ACC112 (cell line): ENCODE measurements around the gene SHANK2.

Experiments
- H2AFZ ChIP-seq: fragments of 200-600 bp; sonication (generic); one replicate; pipeline ENCODE4 v1.6.0; 2017; ENCODE audit warnings: antibody characterized with exemption, low read length; ENCODE audit not compliant: unreplicated experiment
- H3K27ac ChIP-seq: fragments of 200-600 bp; sonication (generic); 2 replicates; pipeline ENCODE4 v1.5.1; 2014; ENCODE audit warnings: low read depth, mild to moderate bottlenecking, antibody characterized with exemption, low read length, moderate library complexity
- H3K27me3 ChIP-seq: fragments of 200-600 bp; sonication (generic); 2 replicates; pipeline ENCODE4 v1.6.1; 2014; ENCODE audit warnings: mild to moderate bottlenecking, antibody characterized with exemption, low read length, moderate library complexity, mixed read lengths; ENCODE audit not compliant: insufficient read depth
- H3K36me3 ChIP-seq: fragments of 200-600 bp; sonication (generic); 2 replicates; pipeline ENCODE4 v1.6.1; 2016; ENCODE audit warnings: mild to moderate bottlenecking, antibody characterized with exemption, low read length, moderate library complexity, mixed read lengths; ENCODE audit not compliant: insufficient read depth
- H3K4me1 ChIP-seq: fragments of 200-600 bp; sonication (generic); one replicate; pipeline ENCODE4 v1.6.1; 2016; ENCODE audit warnings: low read length, mixed read lengths; ENCODE audit not compliant: insufficient read depth, unreplicated experiment, control insufficient read depth
- H3K4me3 ChIP-seq: fragments of 200-600 bp; sonication (generic); 2 replicates; pipeline ENCODE4 v1.5.1; 2014; ENCODE audit warnings: mild to moderate bottlenecking, low read depth, low read length
- H3K79me2 ChIP-seq: fragments of 200-600 bp; sonication (generic); one replicate; pipeline ENCODE4 v1.6.0; 2016; ENCODE audit warnings: low read length; ENCODE audit not compliant: control insufficient read depth, unreplicated experiment, insufficient read depth

The SHANK2 gene

GRCh38 chr11:71285111-71285510, 32.7 kb upstream of the SHANK2 start:
- Histone ChIP-seq H3K4me3 (no peak overlapping the region), H3K36me3 (peaks cover 6% of the 10 kb centered on the region; the same call in 1 of the 2 replicates), H2AFZ (no peak overlapping the region), H3K4me1 (peaks cover 23% of the 10 kb centered on the region), H3K27ac (no peak overlapping the region), H3K27me3 (no peaks in the 10 kb centered on the region), H3K79me2 (no peaks in the 10 kb centered on the region)

GRCh38 chr11:71284525-71285092, 32.2 kb upstream of the SHANK2 start:
- Histone ChIP-seq H3K27me3 (no peaks in the 10 kb centered on the region), H3K79me2 (no peaks in the 10 kb centered on the region), H3K27ac (no peak overlapping the region), H3K4me3 (no peak overlapping the region), H3K36me3 (peaks cover 2% of the 10 kb centered on the region; the same call in 1 of the 2 replicates), H3K4me1 (peaks cover 23% of the 10 kb centered on the region), H2AFZ (no peak overlapping the region)

DNA sequence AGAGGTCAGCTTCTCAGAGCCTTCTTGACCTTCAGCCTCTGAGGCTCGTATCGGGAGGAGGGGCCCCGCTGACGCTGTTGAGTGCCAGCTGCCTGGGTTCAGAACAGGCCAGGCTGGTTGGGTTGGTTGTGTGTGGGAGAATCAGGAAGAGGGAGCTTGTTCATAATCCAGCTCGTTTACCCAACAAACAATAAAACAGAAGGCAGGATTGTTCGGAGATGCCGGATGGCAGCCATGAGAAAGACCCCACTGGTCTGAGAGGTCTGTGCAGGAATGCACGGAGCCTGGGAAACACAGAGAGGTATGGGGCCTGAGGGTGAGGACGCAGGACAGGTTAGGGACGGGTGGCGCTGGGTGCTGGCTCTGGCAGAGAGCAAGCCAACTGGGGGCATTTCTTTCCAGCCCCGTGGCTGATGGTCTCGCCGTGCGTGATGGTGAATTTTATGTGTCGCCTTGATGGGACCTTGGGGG, 31.6 kb upstream of the SHANK2 start:
- peaks cover 23% of the 10 kb centered on the region for H3K4me1 ChIP-seq
- H3K4me3 ChIP-seq, result no peak overlapping the region
- H3K27me3 ChIP-seq, result no peaks in the 10 kb centered on the region
- no peak overlapping the region for H2AFZ ChIP-seq
- H3K27ac ChIP-seq, result no peak overlapping the region
- H3K79me2 ChIP-seq, result no peaks in the 10 kb centered on the region
- H3K36me3 ChIP-seq, result no peaks in the 10 kb centered on the region; the same call in 1 of the 2 replicates

DNA sequence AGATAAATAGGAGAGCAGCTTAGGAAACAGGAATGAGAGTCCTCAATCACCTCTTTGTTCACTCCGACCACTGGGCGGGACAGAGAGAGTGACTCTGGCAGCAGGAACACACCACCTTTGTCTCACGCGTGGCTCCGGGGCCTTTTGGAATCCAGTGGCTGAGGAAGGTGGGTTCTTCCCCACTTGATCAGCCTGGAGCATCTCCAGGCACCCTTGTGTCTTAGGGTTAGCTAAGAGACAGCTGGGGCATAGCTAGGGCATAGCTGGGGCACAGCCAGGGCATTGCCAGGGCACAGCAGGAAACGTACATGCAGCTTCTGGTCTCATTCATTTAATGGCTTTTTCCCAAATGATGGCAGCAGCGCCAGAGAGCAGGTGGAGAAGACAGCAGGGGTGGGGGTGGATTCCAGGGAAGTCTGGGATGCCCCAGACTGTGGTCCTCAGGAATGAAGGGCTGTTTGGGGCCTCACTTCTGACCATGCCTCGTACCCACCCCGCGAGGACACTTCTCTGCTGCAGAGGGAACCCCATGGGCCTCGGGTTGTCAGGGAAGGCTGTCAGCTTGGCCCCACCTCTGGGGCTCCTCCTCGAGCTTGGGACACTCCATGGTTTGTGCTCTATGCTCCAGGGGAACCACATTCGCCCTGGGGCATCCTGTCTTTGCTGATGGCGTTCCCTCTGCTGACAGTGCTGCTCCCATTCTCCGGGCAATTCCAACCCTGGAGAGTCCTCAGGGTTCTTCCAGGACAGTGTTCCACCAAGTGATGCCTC, 30.4 kb upstream of the SHANK2 start:
- H2AFZ ChIP-seq, result no peak overlapping the region
- H3K36me3 ChIP-seq, result no peaks in the 10 kb centered on the region
- H3K79me2 ChIP-seq, result no peaks in the 10 kb centered on the region
- no peak overlapping the region for H3K4me3 ChIP-seq
- no peak overlapping the region for H3K27ac ChIP-seq
- H3K27me3 ChIP-seq, result no peaks in the 10 kb centered on the region
- H3K4me1 ChIP-seq, result peaks cover 18% of the 10 kb centered on the region

DNA sequence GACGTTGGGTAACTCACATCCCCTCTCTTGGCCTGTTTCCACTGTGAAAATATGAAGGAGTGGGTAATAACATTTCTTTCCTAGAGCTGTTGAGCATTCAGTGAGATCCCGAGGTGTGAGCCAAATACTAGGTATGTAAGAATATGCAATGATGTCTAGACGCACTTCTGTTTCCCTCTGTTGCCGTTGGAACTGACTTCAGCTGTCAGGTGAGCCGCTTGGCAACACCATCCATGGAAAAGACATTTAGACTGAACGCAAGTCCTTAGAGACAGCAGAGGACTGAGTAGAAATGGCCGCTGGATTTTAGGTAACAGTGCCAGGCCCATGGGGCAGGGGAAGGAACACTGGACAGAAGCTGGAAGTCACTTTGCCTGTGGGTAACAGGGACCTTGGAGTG, 29.5 kb upstream of the SHANK2 start:
- H3K79me2 ChIP-seq, result no peaks in the 10 kb centered on the region

GRCh38 chr11:71281204-71281603, 28.8 kb upstream of the SHANK2 start:
- H3K27ac ChIP-seq, result no peak overlapping the region

More for the DNA sequence above, 29.5 kb upstream of the SHANK2 start:
- H3K27ac ChIP-seq, result no peak overlapping the region
- H3K27me3 ChIP-seq, result no peaks in the 10 kb centered on the region
- no peak overlapping the region for H3K4me3 ChIP-seq
- peaks cover 10% of the 10 kb centered on the region for H3K4me1 ChIP-seq
- no peak overlapping the region for H2AFZ ChIP-seq
- no peaks in the 10 kb centered on the region for H3K36me3 ChIP-seq

DNA sequence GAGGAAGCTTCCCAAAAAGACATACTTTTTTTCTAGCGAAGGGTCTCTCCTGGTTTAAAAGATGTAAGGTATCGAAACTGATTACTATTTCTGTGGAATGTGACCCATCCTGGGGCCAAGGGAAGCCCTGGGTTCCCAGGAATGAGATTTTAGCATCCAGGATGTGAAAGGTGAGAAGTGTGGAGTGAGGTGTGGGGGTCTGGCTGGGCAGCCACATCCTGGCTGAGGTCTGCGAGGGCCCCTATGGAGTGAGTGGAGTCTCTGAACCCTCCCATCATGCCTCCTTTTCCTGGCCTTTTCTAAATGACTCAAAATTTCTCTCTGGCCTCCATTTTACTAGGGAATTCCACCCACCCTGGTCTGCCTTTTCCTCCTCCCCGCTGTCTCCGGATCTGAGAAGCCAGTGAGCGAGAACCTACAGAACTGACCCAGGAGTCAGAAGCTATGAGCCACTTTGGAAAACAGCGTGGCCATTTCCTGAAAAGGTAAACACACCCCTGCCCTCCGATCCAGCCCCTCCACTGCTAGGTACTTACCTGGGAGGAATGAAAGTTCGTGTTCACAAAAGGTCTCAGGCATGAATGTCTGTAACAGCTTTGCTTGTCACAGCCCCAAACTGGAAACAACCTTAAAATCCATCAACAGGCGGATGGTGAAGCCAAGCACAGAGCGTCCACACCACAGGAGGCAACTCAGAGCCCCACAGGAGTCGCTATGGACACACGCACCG, 27.7 kb upstream of the SHANK2 start:
- H3K4me1 ChIP-seq, result no peaks in the 10 kb centered on the region
- H3K79me2 ChIP-seq, result no peaks in the 10 kb centered on the region
- H3K4me3 ChIP-seq, result no peak overlapping the region
- H2AFZ ChIP-seq, result no peak overlapping the region
- no peak overlapping the region for H3K27ac ChIP-seq
- no peaks in the 10 kb centered on the region for H3K27me3 ChIP-seq
- H3K36me3 ChIP-seq, result no peaks in the 10 kb centered on the region

More at GRCh38 chr11:71281204-71281603, 28.8 kb upstream of the SHANK2 start:
- peaks cover 4% of the 10 kb centered on the region for H3K4me1 ChIP-seq
- H3K27me3 ChIP-seq, result no peaks in the 10 kb centered on the region
- no peaks in the 10 kb centered on the region for H3K79me2 ChIP-seq
- no peak overlapping the region for H2AFZ ChIP-seq
- H3K36me3 ChIP-seq, result no peaks in the 10 kb centered on the region
- H3K4me3 ChIP-seq, result no peak overlapping the region

- no peaks in the 10 kb centered on the region for H3K79me2 ChIP-seq
- H3K36me3 ChIP-seq, result no peaks in the 10 kb centered on the region
- H2AFZ ChIP-seq, result no peak overlapping the region
- H3K4me1 ChIP-seq, result peaks cover 11% of the 10 kb centered on the region
- H3K4me3 ChIP-seq, result no peak overlapping the region
- no peak overlapping the region for H3K27ac ChIP-seq
- H3K27me3 ChIP-seq, result no peaks in the 10 kb centered on the region
Observed at GRCh38 chr11:71272161-71272560, 19.8 kb upstream of the SHANK2 start.

GRCh38 chr11:71269603-71270511, 17.5 kb upstream of the SHANK2 start:
- H3K4me3 ChIP-seq, result no peak overlapping the region
- no peaks in the 10 kb centered on the region for H3K27me3 ChIP-seq
- peak overlapping the region; percentile 45 for H2AFZ ChIP-seq
- H3K4me1 ChIP-seq, result peaks cover 11% of the 10 kb centered on the region
- H3K27ac ChIP-seq, result no peak overlapping the region
- no peaks in the 10 kb centered on the region for H3K36me3 ChIP-seq
- H3K79me2 ChIP-seq, result no peaks in the 10 kb centered on the region

DNA sequence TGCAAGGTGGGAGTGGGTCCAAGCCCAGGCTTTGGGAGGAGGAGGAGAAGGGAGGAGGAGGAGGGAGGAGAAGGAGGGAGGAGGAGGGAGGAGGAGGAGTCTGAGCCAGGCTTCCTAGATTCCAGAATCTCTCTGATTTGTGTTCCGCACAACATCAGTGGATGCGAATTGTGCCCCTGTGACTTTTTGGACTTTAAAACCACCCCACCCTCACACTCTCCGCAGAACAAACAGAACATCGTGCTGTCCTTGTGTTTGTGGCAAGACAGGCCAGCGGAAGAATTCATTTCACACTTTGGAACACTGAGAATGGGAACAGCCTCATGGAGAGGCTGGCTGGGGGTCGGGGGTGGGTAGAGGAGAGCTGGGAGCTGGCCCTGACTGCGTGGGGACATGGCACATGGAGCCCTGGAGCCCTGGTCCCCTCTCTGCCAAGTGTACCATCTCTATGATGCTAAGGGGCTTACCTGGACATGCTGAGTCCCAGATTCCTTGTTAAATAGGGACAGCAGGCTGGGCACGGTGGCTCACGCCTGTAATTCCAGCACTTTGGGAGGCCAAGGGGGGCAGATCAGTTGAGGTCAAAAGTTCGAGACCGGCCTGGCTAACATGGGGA, 16.4 kb upstream of the SHANK2 start:
- Histone ChIP-seq H2AFZ (no peak overlapping the region), H3K79me2 (no peaks in the 10 kb centered on the region), H3K27ac (no peak overlapping the region), H3K4me1 (peaks cover 11% of the 10 kb centered on the region), H3K27me3 (no peaks in the 10 kb centered on the region), H3K4me3 (no peak overlapping the region), H3K36me3 (no peaks in the 10 kb centered on the region)
